Measurements from ENCODE around the gene TENM3.

The TENM3 gene

DNA sequence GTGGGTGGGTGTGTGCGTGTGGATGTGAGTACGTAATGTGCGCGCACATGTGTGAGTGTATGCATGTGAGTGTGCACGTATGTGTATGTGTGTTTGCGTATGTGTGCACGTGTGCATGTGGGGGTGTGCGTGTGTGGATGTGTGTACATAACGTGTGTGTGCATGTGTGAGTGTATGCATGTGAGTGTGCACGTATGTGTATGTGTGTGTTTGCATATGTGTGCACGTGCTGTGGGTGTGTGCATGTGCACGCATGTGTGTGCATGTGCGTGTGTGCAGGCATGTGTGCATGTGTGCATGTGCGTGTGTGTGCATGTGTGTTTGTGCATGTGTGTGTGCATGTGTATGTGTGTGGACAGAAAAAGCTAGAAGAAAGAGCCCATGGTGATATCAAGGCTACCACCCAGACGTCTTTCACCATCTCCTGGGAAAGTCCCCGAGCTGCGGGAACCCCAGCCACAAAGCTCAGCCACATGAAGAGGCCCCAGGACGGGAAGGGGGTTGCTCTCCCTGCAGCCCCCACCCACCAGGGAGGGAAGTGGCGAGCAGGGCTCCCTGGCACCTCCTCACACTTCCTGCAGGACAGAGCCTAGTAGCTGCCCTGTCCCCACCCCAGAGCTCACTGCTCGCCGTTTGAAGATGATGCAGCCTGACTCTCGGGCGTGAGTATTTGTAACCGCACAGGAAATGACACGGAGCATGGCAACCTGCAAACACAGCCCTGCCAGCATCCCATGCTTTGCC, 565.6 kb downstream of the TENM3 start (continued):
- TF ChIP-seq, protein P1, sequence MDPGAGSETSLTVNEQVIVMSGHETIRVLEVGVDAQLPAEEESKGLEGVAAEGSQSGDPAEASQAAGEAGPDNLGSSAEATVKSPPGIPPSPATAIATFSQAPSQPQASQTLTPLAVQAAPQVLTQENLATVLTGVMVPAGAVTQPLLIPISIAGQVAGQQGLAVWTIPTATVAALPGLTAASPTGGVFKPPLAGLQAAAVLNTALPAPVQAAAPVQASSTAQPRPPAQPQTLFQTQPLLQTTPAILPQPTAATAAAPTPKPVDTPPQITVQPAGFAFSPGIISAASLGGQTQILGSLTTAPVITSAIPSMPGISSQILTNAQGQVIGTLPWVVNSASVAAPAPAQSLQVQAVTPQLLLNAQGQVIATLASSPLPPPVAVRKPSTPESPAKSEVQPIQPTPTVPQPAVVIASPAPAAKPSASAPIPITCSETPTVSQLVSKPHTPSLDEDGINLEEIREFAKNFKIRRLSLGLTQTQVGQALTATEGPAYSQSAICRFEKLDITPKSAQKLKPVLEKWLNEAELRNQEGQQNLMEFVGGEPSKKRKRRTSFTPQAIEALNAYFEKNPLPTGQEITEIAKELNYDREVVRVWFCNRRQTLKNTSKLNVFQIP (CRISPR knock-in tag; IDR thresholded peaks at IDR 0.05; ENCODE audit: borderline replicate concordance, low read depth), result no peak

DNA sequence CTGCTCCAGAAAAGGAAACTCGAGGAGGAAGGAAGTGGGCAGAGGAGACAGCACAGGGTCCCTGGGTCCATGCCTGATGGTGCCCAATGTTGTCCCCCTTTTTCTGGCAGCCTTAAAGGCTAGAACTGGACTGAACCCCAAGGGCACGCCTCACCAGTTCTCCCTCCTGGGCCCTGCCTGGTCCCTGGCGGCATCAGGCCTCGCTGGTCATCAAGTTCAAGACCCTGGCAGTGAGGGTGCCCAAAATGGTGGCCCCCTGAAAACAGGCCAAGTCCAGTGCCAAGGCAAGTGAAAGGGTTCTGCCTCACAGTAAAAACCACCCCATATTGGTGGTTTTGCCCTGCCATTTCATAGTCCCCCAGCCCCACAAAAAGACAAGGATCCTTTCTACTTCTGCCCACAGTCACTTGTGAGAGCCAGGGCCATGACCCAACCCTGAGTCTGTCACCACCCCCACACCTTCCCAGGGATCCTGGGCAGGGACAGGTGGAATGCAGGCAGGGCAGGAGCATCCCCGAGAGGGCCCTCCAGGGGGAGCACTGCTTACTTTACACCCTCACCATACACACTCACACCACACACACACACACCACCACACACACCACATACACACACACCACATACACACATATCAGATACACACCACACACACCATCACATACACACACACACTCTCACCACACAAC, 566.4 kb downstream of the TENM3 start:
- no peak for ATAC-seq
- no peak for TF ChIP-seq ZC3H10 (CRISPR knock-in tag; IDR thresholded peaks at IDR 0.05)
- no peak for TF ChIP-seq RARB (CRISPR knock-in tag; IDR thresholded peaks at IDR 0.05)
- TF ChIP-seq ESRRG (CRISPR knock-in tag; IDR thresholded peaks at IDR 0.05), result no peak
- TF ChIP-seq, protein P2, sequence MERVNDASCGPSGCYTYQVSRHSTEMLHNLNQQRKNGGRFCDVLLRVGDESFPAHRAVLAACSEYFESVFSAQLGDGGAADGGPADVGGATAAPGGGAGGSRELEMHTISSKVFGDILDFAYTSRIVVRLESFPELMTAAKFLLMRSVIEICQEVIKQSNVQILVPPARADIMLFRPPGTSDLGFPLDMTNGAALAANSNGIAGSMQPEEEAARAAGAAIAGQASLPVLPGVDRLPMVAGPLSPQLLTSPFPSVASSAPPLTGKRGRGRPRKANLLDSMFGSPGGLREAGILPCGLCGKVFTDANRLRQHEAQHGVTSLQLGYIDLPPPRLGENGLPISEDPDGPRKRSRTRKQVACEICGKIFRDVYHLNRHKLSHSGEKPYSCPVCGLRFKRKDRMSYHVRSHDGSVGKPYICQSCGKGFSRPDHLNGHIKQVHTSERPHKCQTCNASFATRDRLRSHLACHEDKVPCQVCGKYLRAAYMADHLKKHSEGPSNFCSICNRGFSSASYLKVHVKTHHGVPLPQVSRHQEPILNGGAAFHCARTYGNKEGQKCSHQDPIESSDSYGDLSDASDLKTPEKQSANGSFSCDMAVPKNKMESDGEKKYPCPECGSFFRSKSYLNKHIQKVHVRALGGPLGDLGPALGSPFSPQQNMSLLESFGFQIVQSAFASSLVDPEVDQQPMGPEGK (CRISPR knock-in tag; IDR thresholded peaks at IDR 0.05; ENCODE audit: borderline replicate concordance), result no peak
- TF ChIP-seq ZFP30 (CRISPR knock-in tag; IDR thresholded peaks at IDR 0.05), result no peak
- TF ChIP-seq, protein P3, sequence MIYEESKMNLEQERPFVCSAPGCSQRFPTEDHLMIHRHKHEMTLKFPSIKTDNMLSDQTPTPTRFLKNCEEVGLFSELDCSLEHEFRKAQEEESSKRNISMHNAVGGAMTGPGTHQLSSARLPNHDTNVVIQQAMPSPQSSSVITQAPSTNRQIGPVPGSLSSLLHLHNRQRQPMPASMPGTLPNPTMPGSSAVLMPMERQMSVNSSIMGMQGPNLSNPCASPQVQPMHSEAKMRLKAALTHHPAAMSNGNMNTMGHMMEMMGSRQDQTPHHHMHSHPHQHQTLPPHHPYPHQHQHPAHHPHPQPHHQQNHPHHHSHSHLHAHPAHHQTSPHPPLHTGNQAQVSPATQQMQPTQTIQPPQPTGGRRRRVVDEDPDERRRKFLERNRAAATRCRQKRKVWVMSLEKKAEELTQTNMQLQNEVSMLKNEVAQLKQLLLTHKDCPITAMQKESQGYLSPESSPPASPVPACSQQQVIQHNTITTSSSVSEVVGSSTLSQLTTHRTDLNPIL (CRISPR knock-in tag; IDR thresholded peaks at IDR 0.05; ENCODE audit: low read depth), result no peak
- no peak for TF ChIP-seq ZNF8 (CRISPR knock-in tag; IDR thresholded peaks at IDR 0.05)
- TF ChIP-seq, protein P4, sequence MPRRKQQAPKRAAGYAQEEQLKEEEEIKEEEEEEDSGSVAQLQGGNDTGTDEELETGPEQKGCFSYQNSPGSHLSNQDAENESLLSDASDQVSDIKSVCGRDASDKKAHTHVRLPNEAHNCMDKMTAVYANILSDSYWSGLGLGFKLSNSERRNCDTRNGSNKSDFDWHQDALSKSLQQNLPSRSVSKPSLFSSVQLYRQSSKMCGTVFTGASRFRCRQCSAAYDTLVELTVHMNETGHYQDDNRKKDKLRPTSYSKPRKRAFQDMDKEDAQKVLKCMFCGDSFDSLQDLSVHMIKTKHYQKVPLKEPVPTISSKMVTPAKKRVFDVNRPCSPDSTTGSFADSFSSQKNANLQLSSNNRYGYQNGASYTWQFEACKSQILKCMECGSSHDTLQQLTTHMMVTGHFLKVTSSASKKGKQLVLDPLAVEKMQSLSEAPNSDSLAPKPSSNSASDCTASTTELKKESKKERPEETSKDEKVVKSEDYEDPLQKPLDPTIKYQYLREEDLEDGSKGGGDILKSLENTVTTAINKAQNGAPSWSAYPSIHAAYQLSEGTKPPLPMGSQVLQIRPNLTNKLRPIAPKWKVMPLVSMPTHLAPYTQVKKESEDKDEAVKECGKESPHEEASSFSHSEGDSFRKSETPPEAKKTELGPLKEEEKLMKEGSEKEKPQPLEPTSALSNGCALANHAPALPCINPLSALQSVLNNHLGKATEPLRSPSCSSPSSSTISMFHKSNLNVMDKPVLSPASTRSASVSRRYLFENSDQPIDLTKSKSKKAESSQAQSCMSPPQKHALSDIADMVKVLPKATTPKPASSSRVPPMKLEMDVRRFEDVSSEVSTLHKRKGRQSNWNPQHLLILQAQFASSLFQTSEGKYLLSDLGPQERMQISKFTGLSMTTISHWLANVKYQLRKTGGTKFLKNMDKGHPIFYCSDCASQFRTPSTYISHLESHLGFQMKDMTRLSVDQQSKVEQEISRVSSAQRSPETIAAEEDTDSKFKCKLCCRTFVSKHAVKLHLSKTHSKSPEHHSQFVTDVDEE (CRISPR knock-in tag; IDR thresholded peaks at IDR 0.05), result no peak
- TF ChIP-seq ZFP3 (CRISPR knock-in tag; IDR thresholded peaks at IDR 0.05), result no peak
- no peak for TF ChIP-seq PPARA (CRISPR knock-in tag; IDR thresholded peaks at IDR 0.05; ENCODE audit: borderline replicate concordance)
- TF ChIP-seq ISL1 (CRISPR knock-in tag; IDR thresholded peaks at IDR 0.05), result no peak
- TF ChIP-seq, protein P5, sequence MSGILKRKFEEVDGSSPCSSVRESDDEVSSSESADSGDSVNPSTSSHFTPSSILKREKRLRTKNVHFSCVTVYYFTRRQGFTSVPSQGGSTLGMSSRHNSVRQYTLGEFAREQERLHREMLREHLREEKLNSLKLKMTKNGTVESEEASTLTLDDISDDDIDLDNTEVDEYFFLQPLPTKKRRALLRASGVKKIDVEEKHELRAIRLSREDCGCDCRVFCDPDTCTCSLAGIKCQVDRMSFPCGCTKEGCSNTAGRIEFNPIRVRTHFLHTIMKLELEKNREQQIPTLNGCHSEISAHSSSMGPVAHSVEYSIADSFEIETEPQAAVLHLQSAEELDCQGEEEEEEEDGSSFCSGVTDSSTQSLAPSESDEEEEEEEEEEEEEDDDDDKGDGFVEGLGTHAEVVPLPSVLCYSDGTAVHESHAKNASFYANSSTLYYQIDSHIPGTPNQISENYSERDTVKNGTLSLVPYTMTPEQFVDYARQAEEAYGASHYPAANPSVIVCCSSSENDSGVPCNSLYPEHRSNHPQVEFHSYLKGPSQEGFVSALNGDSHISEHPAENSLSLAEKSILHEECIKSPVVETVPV (CRISPR knock-in tag; IDR thresholded peaks at IDR 0.05), result no peak
- TF ChIP-seq ZNF70 (CRISPR knock-in tag; IDR thresholded peaks at IDR 0.05), result no peak
- TF ChIP-seq CSDC2 (CRISPR knock-in tag; IDR thresholded peaks at IDR 0.05), result no peak
- TF ChIP-seq TOX (CRISPR knock-in tag; IDR thresholded peaks at IDR 0.05; ENCODE audit: borderline replicate concordance), result no peak
- TF ChIP-seq ARNTL (CRISPR knock-in tag; IDR thresholded peaks at IDR 0.05; ENCODE audit: borderline replicate concordance, low read depth), result no peak
- no peak for TF ChIP-seq SNAI2 (CRISPR knock-in tag; IDR thresholded peaks at IDR 0.05)
- no peak for TF ChIP-seq GLIS3 (CRISPR knock-in tag; IDR thresholded peaks at IDR 0.05)
- TF ChIP-seq, protein P1 (CRISPR knock-in tag; IDR thresholded peaks at IDR 0.05; ENCODE audit: borderline replicate concordance, low read depth), result no peak
